Measurements from ENCODE around the gene KLHL11.

GRCh38 chr17:41893384-41893783, 28.2 kb upstream of the KLHL11 start:
- TF ChIP-seq FOXA1 (IDR thresholded peaks at IDR 0.05) (no peak), L3MBTL2 (conservative IDR thresholded peaks at IDR 0.05) (no peak), FOXK2 (IDR thresholded peaks at IDR 0.05) (no peak), PKNOX1 (IDR thresholded peaks at IDR 0.05) (no peak), BHLHE40 (IDR thresholded peaks at IDR 0.05; ENCODE audit: borderline replicate concordance) (no peak)

Data from HEK293T (cell line).